Loucy (cell line): ENCODE results near the gene WNT4.

ENCODE experiments used
- EZH2phosphoT487 ChIP-seq: fragments of 200-600 bp; IDR thresholded peaks from 2 replicates; pipeline ENCODE4 v1.6.1; 2018; ENCODE audit warnings: antibody characterized with exemption, mild to moderate bottlenecking, moderate library complexity, borderline replicate concordance
- TF ChIP-seq, protein P1 (sequence below): fragments of 200-600 bp; sonication (generic); conservative IDR thresholded peaks from 2 replicates; pipeline ENCODE4 v1.5.1; 2014; ENCODE audit warnings: mild to moderate bottlenecking, antibody characterized with exemption, low read length

GRCh38 chr1:22171951-22172715 is 29.2 kb upstream of the WNT4 start:
- TF ChIP-seq, protein P1, sequence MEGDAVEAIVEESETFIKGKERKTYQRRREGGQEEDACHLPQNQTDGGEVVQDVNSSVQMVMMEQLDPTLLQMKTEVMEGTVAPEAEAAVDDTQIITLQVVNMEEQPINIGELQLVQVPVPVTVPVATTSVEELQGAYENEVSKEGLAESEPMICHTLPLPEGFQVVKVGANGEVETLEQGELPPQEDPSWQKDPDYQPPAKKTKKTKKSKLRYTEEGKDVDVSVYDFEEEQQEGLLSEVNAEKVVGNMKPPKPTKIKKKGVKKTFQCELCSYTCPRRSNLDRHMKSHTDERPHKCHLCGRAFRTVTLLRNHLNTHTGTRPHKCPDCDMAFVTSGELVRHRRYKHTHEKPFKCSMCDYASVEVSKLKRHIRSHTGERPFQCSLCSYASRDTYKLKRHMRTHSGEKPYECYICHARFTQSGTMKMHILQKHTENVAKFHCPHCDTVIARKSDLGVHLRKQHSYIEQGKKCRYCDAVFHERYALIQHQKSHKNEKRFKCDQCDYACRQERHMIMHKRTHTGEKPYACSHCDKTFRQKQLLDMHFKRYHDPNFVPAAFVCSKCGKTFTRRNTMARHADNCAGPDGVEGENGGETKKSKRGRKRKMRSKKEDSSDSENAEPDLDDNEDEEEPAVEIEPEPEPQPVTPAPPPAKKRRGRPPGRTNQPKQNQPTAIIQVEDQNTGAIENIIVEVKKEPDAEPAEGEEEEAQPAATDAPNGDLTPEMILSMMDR = no peak
- no peak for TF ChIP-seq EZH2phosphoT487
